Eye (tissue), 1 donor: ENCODE measurements around the gene RBM39.
"Not testable (repeated sequence)": the region's sequence is repeated elsewhere in the genome, so short reads cannot be mapped to it uniquely, and the experiment has no call there.

Experiments used
- DNase-seq: peaks from one replicate; pipeline ENCODE4 v3.0.0-alpha.2; 2015

Gene RBM39

DNA sequence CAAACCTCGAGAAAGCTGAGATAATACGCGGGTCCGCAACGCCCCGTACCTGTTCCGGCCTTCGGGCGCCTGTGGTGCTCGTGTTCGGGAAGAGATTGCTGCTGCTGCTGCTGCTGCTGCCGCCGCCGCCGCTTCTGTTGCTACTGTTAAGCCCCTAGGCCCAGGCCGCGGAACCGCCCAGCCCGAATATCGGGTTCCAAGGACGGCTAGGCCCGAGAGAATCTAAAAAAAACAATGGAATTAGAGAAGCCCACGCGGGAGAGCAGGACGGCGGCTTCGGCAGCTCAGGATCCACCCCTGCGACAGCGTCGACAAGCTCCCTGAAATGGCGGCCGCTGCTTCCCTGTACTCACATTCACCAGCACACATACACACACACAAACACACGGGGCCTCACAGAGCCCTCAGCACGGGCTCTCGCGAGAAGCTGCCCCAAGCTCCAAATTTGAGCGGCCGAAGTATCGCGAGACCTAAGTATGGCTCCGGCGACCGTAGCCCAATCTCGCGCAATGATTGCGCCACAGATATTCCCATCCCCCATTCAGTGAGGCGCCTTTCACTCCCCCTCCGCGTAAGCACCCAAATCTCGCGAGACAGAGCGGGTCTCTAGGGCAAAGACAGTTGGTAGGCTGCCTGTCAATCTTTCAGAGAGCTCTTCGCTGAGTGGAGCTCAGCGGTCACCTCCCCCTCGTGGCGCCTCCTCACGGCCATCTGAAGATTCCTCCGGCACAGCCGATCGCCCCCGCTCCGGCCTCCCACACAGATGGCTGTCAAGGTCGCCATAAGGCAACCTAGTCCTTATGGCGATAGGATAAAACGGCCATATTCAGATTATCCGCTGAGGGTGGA, at the start of gene RBM39:
Gene RBM39 (minus strand): TSS at position 369 of the 849 bp plus-strand sequence. CDS start 1,386 bp downstream, outside the sequence.
- peak; percentile 100 for DNase-seq

DNA sequence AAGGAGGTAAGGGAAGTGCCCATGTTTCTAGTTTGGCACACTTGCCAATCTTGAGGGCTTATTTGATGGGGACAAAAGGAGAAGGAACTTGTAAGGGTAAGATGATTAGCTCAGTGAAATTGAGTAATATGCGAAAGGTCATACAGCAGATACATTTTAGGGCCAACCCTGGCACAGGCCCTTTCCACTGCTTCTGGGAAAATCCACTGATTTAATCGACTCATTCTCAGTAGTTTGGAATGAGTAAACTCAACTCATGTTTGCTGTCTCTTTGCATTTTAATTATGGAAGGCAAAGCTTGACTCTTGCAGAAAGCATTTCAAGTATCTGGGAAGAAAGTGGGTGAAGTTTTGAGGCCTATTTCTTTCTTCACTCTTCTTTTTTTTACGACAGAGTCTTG, 49.8 kb upstream of the RBM39 start:
- no peak for DNase-seq

DNA sequence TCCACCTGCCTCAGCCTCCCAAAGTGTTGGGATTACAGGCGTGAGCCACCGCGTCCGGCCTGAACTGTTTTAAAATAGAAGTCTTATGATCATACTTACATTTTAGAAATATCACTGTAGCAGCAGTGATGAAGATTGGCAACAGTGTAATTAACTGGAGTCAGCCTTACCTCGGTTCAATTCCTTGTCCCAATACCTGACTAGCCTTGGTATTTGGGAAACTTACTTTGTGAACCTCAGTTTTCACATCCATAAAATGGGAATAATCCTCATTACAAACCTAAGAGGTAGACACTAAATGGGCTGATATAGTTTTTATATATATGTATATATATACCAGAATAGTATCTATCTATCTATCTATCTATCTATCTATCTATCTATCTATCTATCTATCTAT, 49.0 kb upstream of the RBM39 start:
- no peak for DNase-seq

DNA sequence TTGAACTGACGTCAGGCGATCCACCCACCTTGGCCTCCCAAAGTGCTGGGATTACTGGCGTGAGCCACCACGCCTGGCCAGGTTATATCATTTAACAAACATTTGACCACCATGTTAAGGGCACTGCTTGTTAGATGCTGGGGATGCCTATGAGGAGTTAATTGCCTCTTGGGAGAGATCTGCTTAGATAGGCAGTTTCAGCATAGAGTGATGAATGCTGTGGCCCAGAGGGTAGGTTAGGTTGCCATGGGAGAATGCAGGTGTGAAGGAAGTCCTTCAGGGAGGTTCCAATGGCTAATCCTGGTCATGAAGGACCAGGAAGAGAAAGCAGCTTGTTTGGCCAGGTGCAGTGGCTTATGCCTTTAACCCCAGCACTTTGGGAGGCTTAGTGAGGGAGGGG, 46.7 kb upstream of the RBM39 start:
- DNase-seq: no peak

DNA sequence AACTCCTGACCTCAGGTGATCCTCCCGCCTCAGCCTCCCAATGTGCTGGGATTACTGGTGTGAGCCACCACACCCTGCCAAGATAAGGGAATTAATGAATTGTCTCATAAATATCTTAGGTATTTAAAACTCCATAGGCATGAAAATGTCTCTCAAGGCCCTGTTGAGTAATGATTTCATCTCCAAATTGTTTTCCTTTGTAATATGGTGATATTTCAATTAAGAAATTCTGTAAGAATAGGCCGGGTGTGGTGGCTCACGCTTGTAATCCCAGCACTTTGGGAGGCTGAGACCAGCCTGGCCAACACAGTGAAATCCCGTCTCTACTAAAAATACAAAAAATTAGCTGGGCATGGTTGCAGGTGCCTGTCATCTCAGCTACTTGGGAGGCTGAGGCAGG, 43.5 kb upstream of the RBM39 start:
- not testable (repeated sequence) for DNase-seq

DNA sequence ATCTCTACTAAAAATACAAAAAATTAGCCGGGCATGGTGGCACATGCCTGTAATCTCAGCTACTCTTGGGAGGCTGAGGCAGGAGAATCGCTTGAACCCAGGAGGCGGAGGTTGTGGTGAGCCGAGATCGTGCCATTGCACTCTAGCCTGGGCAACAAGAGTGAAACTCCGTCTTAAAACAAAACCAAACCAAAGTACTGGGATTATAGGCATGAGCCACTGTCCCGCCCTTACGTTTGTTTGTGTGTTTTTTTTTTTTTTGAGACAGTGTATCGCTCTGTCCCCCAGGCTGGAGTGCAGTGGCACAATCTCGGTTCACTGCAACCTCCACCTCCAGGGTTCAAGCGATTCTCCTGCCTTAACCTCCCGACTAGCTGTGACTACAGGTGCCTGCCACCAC, 41.8 kb upstream of the RBM39 start:
- not testable (repeated sequence) for DNase-seq

DNA sequence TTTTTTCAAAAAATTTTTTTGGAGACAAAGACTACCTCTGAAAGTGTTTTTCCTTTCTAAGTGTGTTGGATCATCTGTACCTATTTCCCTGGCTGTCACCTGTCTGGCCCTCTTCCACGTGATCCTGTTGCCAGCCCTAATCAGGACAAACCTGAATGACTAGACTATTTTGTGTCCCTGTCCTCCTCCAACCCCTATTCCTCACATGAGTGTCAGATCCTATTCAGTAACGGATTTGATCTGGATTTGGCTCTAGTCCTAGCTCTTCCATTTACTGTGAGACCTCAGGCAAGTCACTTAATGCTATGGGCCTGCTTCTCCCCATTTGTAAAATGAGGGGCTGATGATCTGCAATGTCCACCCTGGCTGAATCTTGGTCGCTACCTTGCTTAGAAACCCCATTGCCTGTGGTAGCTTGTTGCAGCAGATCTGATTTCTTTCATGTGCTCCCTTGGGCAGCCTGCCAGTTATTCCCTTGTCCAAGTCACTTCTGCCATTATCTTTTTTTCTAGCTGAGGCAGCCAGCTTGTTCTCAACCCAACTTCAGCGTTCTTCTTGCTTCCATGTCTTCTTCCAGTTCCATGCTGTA, 34.5 kb upstream of the RBM39 start:
- peak; percentile 28 for DNase-seq

DNA sequence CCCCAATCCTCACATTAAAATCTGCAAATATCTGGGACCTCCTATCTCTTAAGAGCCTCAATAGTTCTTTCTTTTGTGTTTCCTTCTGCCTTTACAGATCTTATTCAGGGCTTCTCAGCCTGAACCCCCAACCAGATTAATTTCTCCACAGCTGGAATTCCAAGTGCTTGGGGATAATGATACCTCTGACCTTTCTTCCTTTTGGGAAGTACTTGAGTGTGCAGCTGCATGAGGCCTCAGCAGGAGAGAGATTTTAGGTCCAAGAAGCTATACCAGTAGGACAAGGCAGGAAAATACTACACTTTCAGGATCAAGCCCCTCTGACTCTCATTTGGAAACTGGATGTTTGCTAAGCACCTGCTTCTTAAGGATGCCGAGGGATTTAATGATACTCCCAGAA, 32.3 kb upstream of the RBM39 start:
- DNase-seq: no peak

DNA sequence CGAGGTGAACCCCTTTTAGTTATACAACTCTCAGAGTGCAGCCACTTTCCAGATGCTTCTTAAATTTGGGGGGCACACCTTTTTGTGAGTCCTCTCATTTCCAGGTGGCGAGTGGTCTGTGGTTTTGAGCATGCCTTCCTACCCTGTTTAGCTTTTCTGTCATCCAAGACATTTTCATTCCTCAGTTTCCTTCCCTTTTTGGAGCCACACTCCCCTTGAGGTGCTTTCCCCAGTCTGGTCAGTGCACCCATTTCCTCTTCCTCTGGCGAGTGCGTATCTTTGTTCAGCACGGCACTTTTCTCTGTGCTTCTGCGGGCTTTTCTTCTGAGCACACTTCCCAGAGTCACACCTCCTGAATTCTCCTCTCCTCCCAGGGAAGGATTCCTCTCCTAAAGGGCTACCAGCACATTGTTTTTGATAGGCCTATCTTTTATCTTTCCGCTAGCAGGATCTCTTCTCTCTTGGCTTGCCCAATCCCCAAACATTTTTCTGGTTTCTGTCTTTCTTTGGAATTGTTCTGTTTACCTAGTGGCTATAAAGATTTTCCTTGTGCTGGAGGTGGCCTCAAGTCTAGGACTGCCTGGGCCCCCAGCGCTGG, 31.2 kb upstream of the RBM39 start:
- DNase-seq: no peak

DNA sequence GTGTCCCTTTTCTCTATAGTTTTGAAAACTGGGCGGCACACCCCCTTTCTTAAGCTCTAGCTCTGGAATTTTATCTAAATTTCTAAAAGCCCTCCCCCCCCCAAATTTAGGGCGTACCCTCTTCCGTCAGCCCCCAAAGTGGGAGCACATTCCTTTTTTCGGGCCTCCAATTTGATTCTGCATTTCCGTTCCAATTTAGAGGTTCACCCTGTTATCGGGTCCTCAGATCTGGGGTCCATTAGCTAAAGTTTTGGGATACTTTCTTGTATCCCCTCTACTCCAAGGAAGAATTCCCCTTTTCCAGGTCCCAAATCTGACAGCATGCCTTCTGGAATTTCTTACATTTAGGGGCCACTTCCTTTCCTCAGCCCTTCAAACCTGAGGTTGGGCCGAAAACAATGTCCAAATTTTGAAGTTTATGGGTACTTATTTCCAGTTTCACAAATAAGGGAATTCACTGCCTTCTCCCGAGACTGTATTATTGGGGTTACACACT, 30.6 kb upstream of the RBM39 start:
- DNase-seq: no peak

DNA sequence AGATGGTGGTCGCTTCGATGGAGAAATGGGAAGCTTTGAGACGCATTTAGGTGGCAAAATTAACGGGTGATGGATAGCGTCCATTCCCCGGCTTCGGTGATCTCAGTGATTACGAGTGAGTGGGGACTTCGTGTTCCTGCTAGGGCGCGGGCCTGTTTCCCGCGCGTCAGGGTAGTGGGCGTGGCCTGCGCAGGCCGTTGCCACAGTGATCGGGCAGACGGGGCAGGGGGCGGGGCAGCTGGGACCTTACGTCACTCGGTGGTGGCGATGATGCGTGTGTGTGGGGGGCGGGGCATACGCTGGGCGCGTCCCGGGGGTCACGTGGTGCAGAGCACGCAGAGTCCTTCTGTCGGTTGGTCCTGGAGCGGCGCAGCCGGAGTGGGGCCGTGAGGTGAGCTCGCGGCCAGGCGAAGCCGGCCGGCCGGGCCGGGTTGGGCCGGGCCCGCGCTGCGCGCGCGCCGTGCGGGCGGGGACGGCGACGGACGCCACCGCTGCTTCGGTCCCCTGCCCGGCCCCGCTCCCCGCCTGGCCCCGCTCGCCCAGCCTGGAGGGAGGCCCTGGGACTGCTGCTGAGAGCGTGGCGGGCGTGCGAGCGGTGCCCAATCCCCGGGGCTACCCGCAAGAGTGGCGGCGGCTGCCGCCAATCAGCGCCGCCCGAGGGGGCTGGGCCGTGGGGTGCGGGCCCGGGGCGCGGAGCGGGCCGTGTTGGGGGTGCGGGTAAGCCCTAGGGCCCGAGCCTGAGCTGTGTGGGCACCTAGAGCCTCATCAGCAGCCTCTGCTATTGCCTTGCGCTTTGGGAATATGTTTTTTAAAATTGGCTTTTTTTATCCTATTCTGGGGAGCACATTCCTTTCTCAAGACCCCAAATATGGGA, 29.9 kb upstream of the RBM39 start, which contains the start of gene PHF20:
Gene PHF20 (plus strand): TSS at position 327 of the 874 bp plus-strand sequence. CDS start 29,508 bp downstream, outside the sequence.
- peak; percentile 98 for DNase-seq

DNA sequence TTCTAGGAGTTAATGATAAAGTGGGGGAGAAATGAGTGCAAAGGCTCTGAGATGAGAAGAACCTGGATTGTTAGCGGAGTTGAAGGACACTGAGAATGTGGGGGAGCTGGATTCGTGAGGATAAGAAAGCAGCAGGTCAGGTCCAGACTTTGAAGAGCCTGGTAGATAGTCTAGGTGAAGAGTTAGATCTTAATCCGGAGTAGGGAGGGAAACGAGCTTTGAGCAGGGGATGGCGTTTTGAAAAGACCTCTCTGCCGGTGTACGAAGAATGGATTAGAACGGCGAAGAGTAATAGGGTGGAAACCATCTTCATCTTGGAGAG, 29.3 kb upstream of the RBM39 start:
- no peak for DNase-seq

DNA sequence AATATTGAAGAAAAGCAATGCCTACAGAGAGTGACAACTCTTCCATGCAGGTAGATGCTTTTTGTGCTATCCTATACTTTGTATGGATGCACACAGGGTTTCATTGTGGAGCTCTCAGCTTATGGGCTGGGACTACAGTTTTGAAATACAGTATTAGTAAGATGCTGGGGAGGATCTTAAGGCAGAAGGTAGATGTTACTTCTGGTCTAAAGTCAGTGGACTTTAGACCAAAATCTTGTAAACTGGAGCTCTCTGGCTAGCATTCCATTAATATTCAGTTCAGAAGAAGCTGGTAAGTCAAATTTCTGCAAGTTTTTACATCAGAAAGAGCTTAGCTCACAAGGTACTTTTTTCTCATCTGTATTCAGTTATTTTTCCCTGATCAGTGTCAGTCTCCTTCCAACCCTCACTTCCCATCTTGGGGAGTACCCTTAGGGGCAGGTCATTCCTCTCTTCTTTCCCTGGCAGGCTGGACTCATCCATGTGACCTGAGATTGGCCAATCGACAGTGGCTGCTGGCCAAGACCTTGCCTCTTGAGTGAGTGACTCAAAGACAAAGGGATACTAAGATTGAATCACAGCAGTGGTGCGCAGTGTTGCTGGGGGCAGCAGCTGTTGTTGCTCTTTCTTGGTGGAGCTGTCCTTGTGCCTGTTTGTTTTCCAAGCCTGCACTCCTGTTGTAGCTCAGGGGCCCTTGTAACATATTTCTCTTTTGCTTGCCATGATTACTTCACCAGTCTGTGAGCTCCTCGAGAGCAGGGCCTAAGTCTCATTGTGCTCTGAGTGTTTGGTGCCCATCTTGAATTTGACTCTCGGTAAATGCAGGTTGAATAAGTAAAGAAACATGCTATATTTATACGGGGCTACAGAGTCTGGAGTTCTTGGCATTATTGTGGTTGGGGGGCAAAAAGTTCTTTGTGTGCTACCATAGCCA, 26.9 kb upstream of the RBM39 start:
- DNase-seq: peak; percentile 88

DNA sequence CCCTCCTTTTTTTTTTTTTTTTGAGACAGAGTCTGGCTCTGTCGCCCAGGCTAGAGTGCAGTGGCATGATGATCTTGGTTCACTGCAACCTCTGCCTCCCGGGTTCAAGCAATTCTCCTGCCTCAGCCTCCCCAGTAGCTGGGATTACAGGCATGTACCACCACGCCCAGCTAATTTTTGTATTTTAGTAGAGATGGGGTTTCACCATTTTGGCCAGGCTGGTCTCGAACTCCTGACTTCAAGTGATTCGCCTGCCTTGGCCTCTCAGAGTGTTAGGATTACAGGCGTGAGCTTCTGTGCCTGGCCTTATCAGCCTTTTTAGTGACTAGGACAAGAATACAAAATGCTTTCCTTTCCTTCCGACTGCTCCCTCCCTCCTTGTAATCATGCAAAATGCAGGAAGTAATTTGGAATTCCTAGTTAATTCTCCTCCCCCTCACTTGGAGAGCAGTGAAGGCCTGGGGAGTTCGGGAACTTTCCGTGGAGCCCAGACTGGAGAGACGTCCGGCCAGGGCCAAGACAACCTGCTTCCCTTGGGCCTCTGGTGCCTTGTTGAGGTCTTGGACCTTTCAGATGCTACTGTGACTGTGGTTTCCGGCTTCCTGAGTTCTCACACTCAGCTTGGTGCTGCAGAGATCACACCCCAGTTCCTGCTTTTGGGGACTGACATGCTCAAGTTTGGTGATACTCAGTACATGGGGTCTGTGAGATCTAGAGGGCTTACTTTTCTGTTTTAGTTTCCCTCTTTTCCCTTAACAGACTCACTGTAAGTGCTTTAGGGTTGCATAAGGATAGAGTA, 25.8 kb upstream of the RBM39 start:
- no peak for DNase-seq

DNA sequence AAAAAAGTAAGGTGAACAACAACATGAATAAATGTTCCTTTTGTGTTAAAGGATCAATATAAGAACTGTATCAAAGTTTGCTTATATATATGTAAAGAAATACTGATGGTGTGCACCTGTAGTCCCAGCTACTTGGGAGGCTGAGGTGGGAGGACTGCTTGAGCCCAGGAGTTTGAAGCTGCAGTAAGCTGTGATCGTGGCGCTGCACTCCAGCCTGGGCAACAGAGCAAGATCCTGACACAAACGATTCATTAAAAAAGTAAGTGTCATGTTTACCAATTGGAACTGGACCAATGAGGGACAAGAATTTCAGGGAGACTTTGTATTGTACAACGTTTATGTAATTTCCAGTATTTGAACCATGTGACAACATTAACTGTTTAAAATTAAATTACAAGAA, 24.8 kb upstream of the RBM39 start:
- no peak for DNase-seq

DNA sequence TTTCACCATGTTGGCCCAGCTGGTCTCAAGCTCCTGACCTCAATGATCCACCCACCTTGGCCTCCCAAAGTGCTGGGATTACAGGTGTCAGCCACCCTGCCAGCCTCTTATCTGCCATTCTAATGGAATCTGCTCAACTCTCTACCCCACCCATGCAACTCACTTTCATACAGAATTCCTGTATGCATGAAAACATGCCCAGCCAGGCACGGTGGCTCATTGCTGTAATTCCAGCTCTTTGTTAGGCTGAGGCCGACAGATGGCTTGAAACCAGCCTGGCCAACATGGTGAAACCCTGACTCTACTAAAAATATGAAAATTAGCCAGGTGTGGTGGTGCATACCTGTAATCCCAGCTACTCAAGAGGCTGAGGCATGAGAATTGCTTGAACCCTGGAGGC, 22.9 kb upstream of the RBM39 start:
- not testable (repeated sequence) for DNase-seq

DNA sequence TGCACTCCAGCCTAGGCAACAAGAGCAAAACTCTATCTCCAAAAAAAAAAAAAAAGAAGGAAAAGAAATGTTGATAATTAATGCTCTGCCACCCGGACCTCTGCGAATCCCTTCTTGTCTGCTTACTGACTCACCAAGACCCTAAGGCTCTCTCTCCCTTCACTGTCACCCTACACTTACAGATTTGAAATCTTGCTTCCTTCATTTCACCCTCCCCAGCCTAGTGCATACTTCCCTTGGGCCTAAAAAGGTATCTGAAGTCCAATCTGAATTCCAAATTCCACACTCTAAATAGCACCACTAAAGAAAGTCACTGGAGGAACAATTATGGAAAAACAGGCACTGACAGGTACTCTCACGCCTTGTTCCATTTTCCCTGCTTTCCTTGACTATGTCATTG, 20.4 kb upstream of the RBM39 start:
- DNase-seq: no peak

DNA sequence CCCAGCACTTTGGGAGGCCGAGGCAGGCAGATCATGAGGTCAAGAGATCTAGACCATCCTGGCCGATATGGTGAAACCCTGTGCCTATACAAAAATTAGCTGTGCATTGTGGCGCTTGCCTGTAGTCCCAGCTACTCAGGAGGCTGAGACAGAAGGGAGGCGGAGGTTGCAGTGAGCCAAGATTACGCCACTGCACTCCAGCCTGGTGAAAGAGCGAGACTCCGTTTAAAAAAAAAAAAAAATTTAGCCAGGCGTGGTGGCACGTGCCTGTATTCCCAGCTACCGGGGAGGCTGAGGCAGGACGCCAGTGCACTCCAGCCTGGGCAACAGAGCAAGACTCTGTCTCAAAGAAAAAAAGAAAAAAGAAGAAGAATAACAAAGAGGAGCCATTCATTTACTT, 19.5 kb upstream of the RBM39 start:
- not testable (repeated sequence) for DNase-seq

DNA sequence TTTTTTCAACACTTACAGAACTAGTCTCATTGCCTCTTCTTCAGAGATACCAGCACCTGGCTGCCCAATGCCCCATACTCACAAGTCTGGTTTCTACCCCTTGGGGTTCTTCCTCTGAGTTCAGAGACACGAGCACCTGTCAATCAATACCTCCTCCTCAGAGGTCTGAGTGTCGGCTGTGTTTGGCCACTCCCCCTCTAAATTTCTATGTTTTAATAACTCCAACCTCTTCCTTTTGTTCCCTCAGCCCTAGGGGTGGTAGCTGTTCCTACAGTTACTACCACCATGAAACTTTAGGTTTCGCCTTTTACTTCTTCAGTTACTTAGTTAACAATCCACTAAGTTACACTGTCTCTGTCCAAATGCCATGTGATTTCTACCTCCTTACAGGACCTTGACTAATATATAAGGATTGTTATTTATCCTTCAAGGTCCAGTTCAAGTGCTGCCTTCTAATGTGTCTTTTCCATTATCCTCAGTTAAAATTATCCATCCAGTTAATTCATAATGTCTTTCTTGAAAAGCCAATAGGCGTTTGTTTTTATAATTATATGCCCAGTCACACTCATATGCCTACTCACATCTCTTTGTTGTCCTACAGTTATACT, 15.1 kb upstream of the RBM39 start:
- DNase-seq: no peak

DNA sequence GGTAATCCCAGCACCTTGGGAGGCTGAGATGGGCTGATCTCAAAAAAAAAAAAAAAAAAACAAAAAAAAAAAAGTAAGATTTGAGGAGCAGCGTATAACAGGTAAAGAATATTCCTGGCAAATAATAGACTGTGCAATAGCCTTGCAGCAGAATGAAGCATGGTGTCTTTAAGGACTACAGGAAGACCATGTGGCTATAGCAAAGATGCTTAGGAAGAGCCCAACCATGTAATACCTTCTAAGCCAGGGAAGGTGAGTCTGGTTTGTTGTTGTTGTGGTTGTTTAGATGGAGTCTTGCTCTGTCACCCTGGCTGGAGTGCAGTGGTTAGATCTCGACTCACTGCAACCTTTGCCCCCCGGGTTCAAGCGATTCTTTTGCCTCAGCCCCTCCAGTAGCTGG, 14.3 kb upstream of the RBM39 start:
- DNase-seq: no peak
